Sigmoid colon (tissue), 7 donors: ENCODE data around the gene PRKG1. TPM values are rescaled to one million over a fixed set of nuclear protein-coding genes. Genes with fewer than 3 reads are reported as not detected.

Experiments
- DNase-seq: peaks from one replicate; pipeline ENCODE4 v3.0.0-alpha.2; 2019
- H3K27ac ChIP-seq, 4 donors: fragments of 200-600 bp; sonication (generic); one replicate each; pipeline ENCODE4 v1.5.1; 2016 to 2019; ENCODE audit warnings: mild to moderate bottlenecking in 1 of 4
- H3K27me3 ChIP-seq, 3 donors: fragments of 200-600 bp; sonication (generic); one replicate each; pipeline ENCODE4 v1.5.1; 2019; ENCODE audit warnings: mild to moderate bottlenecking in 1 of 3
- H3K36me3 ChIP-seq, 4 donors: fragments of 200-600 bp; sonication (generic); one replicate each; pipeline ENCODE4 v1.5.1; 2016 to 2019
- H3K4me1 ChIP-seq, 4 donors: fragments of 200-600 bp; sonication (generic); one replicate each; pipeline ENCODE4 v1.5.1; 2017 to 2019
- H3K4me3 ChIP-seq, 4 donors: fragments of 200-600 bp; sonication (generic); one replicate each; pipeline ENCODE4 v1.5.1; 2017 to 2019; ENCODE audit warnings: mild to moderate bottlenecking in 2 of 4, moderate library complexity in 1 of 4
- H3K9me3 ChIP-seq, 4 donors: fragments of 200-600 bp in 3 of 4; sonication (generic) in 3 of 4; one replicate each; pipeline versions ENCODE4 v1.5.1 to v1.6.1; 2013 to 2019
- CTCF ChIP-seq, 4 experiments: fragments of 450-650 bp in 3 of 4; fragments of 200-600 bp in 1 of 4; IDR thresholded peaks; one replicate each; pipeline ENCODE4 v1.5.1; 2016 to 2019; ENCODE audit warnings: antibody characterized with exemption in 4 of 4, mild to moderate bottlenecking in 3 of 4, moderate library complexity in 2 of 4
- EP300 ChIP-seq, 4 donors: sonication (generic); formaldehyde crosslinking; IDR thresholded peaks; one replicate each; pipeline ENCODE4 v1.6.1; 2017; ENCODE audit warnings: antibody characterized with exemption in 4 of 4
- POLR2A ChIP-seq, 2 donors: fragments of 450-650 bp; IDR thresholded peaks; one replicate each; pipeline ENCODE4 v1.6.1; 2016; ENCODE audit warnings: antibody characterized with exemption in 2 of 2, mild to moderate bottlenecking in 2 of 2, moderate library complexity in 2 of 2
- POLR2AphosphoS5 ChIP-seq, 4 donors: sonication (generic); formaldehyde crosslinking; IDR thresholded peaks; one replicate each; pipeline ENCODE4 v1.6.1; 2017; ENCODE audit warnings: antibody characterized with exemption in 4 of 4
- whole genome bisulfite sequencing, 2 donors: extraction: QIAGEN DNeasy Blood & Tissue Kit; methylation state at CpG; one replicate each; pipeline ENCODE4 v1.1.7; 2013; 5-methylcytosine and 5-hydroxymethylcytosine counted together
- intact Hi-C: fragments of 100-400 bp; cut with DNase I; formaldehyde crosslinking; loops from one replicate; pipeline ENCODE4 v1.15.1; 2023
- polyA plus RNA-seq, 3 donors: library from polyadenylated mRNA; stranded (reverse); fragments of 200-250 nt; gene quantifications; one replicate each; pipeline ENCODE4 v1.2.3, GENCODE V29; 2013
- total RNA-seq, 4 donors: library from RNA; depleted of rRNA; stranded (reverse); fragments of >200 nt; gene quantifications; one replicate each; pipeline ENCODE4 v1.1.0, GENCODE V29; 2016
- donor health status: healthy with polysubstance abuse.
- donor health status: Bipolar disorder and iron deficiency.
- donor health status: healthy.

The PRKG1 gene
- total and polyA plus RNA-seq, 7 donors, result 3.7 to 92.9 (median 60.2) TPM

GRCh38 chr10:51188866-51189265 is 114.6 kb downstream of the PRKG1 start:
- DNase-seq, result no peak
- intact Hi-C loops, result no loop called here
- no peak for TF ChIP-seq CTCF (IDR thresholded peaks at IDR 0.05)
- no peak for TF ChIP-seq POLR2A (IDR thresholded peaks at IDR 0.05)
- TF ChIP-seq POLR2AphosphoS5 (IDR thresholded peaks at IDR 0.05), result no peak
- TF ChIP-seq EP300 (IDR thresholded peaks at IDR 0.05), result no peak
- no peaks in the 10 kb centered on the region for H3K36me3 ChIP-seq
- H3K4me3 ChIP-seq, result no peak overlapping the region
- H3K27ac ChIP-seq, result no peak overlapping the region
- H3K4me1 ChIP-seq, result peaks cover 0 to 19% (median 0%) of the 10 kb centered on the region in 4 donors
- 83 to 85% methylated on average over 2 of the region's 2 CpGs for WGBS, 2 donors
- H3K9me3 ChIP-seq, result no peaks in the 10 kb centered on the region
- H3K27me3 ChIP-seq, result no peaks in the 10 kb centered on the region

- H3K36me3 ChIP-seq, result no peaks in the 10 kb centered on the region
- WGBS, 2 donors, result 55 to 85% methylated on average over 1 of the region's 1 CpG
- intact Hi-C loops, result no loop called here
- H3K4me1 ChIP-seq, result peaks cover 0 to 35% (median 20%) of the 10 kb centered on the region in 4 donors
- no peak for DNase-seq
- no peaks in the 10 kb centered on the region for H3K27me3 ChIP-seq
- no peaks in the 10 kb centered on the region for H3K9me3 ChIP-seq
- TF ChIP-seq POLR2A (IDR thresholded peaks at IDR 0.05), result no peak
- no peak for TF ChIP-seq EP300 (IDR thresholded peaks at IDR 0.05)
- TF ChIP-seq CTCF (IDR thresholded peaks at IDR 0.05), result no peak
- no peak for TF ChIP-seq POLR2AphosphoS5 (IDR thresholded peaks at IDR 0.05)
- no peak overlapping the region for H3K27ac ChIP-seq
- H3K4me3 ChIP-seq, result no peak overlapping the region
Measured at GRCh38 chr10:51196508-51197175, 122.4 kb downstream of the PRKG1 start.

GRCh38 chr10:51198170-51198569 is 123.9 kb downstream of the PRKG1 start:
- Histone ChIP-seq H3K9me3 (no peaks in the 10 kb centered on the region), H3K4me1 (peaks cover 0 to 35% (median 14%) of the 10 kb centered on the region in 4 donors), H3K27ac (no peak overlapping the region), H3K27me3 (no peaks in the 10 kb centered on the region), H3K4me3 (no peak overlapping the region), H3K36me3 (no peaks in the 10 kb centered on the region)
- intact Hi-C loops, result no loop called here
- TF ChIP-seq CTCF (IDR thresholded peaks at IDR 0.05) (no peak), POLR2AphosphoS5 (IDR thresholded peaks at IDR 0.05) (no peak), POLR2A (IDR thresholded peaks at IDR 0.05) (no peak), EP300 (IDR thresholded peaks at IDR 0.05) (no peak)
- WGBS, 2 donors, result 32 to 64% methylated on average over 3 of the region's 3 CpGs
- DNase-seq, result no peak

- H3K27me3 ChIP-seq, result no peaks in the 10 kb centered on the region
- peaks cover 0 to 27% (median 17%) of the 10 kb centered on the region in 4 donors for H3K4me1 ChIP-seq
- no peak overlapping the region for H3K27ac ChIP-seq
- TF ChIP-seq POLR2A (IDR thresholded peaks at IDR 0.05) (no peak), EP300 (IDR thresholded peaks at IDR 0.05) (no peak), CTCF (IDR thresholded peaks at IDR 0.05) (no peak), POLR2AphosphoS5 (IDR thresholded peaks at IDR 0.05) (no peak)
- 46 to 77% methylated on average over 1 of the region's 1 CpG for WGBS, 2 donors
- intact Hi-C loops, result no loop called here
- no peaks in the 10 kb centered on the region for H3K9me3 ChIP-seq
- no peak for DNase-seq
- H3K36me3 ChIP-seq, result no peaks in the 10 kb centered on the region
- no peak overlapping the region for H3K4me3 ChIP-seq
Measured at GRCh38 chr10:51201947-51202346, 127.7 kb downstream of the PRKG1 start.

- TF ChIP-seq POLR2AphosphoS5 (IDR thresholded peaks at IDR 0.05), result no peak
- no peak for TF ChIP-seq CTCF (IDR thresholded peaks at IDR 0.05)
- TF ChIP-seq POLR2A (IDR thresholded peaks at IDR 0.05), result no peak
- no peak for TF ChIP-seq EP300 (IDR thresholded peaks at IDR 0.05)
- WGBS, 2 donors, result 94 to 95% methylated on average over 2 of the region's 2 CpGs
- Histone ChIP-seq H3K4me3 (no peak overlapping the region), H3K4me1 (peaks cover 0 to 27% (median 21%) of the 10 kb centered on the region in 4 donors), H3K9me3 (no peaks in the 10 kb centered on the region), H3K27me3 (no peaks in the 10 kb centered on the region), H3K27ac (no peak overlapping the region), H3K36me3 (no peaks in the 10 kb centered on the region)
- no peak for DNase-seq
- intact Hi-C loops, result no loop called here
Measured at GRCh38 chr10:51203359-51203758, 129.1 kb downstream of the PRKG1 start.
